ENCODE results near the gene SAMD1.

SAMD1 gene
- 7.2 to 55.8 (median 20.0) reads per million in 17 experiments for total RNA-seq

DNA sequence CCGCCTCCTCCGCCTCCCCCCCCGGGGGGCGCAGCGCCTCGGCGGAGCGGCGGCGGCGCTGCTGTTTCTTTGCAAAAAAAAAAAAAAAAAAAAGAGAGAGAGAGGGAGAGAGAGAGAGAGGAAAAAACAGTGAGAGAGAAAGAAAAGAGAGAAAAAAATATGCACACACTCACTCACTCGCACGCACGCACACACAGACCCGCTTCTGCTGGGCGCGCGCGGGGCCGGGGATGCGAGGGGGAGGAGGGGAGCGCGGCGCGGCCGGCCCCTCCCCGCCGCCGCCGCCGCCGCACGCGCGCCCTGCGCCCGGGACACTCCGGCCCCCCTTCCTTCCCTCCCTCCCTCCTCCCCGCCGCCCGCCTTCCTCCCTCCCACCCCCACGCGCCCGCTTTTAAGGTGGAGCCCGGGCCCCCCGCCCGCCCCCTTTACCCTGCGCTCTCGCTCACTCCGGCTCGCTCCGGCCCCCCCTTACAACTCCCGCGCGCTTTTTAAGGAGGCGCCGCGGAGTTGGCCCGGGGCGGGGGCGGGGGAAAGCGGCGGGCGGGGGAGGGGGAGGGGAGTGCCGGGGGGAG, at the start of gene SAMD1:
Gene SAMD1, minus strand, starts transcription at position 243 of the 572 bp plus-strand sequence.
- peak; percentile 68 to 93 (median 82) for DNase-seq

DNA sequence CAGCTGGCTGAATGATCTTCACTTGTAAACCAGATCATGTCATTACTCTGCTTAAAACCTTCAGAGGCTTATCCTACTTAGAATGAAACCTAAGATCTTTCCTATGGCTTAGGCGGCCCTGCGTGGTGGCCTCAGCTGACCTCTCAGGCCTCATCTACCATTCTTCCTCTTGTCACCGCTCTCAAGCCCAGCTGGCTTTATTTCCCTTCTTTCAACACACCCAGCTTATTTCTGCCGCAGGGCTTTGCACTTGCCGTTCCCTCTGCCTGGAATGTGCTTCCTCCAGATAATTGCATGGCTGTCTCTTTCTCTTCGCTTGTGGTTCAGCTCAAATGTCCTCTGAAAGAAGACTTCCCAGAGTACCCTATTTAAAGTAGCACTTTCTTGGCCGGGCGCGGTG, 49.4 kb upstream of the SAMD1 start:
- peak; percentile 85 to 93 (median 90) for DNase-seq

GRCh38 chr19:14138576-14139265, 48.2 kb upstream of the SAMD1 start:
- no peak for DNase-seq

GRCh38 chr19:14136509-14137281, 46.1 kb upstream of the SAMD1 start, which contains the start of gene ASF1B:
Gene ASF1B, minus strand, starts transcription at chr19:14136589. Its CDS starts 133 bp downstream, at chr19:14136456.
- DNase-seq: peak; percentile 100

DNA sequence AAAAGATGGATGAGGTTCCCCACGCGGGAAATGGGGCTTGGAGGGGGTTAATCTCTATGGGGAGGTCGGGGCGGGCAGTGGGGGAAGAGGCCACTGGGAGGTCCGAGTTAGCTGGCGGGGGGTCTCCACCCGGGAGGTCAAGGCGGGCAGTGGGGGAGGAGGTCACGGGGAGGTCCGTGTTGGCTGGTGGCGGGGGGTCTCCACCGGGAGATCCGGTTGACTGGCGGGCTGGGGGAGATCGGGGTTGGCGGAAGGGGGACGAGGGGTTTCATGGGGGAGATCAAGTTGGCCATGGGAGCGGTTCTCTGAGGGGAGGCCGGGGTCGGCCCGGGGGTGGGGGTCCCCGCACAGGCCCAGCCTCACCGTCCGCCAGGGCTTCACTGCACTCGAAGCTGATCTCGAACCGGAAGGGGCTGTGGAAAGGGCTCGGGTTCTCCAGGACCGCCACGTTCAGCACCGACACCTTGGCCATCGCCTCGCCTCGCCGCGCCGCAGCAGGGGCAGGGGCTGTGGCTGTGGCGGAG, 45.5 kb upstream of the SAMD1 start:
- DNase-seq: no peak

- DNase-seq: no peak
These were observed 44.8 kb upstream of the SAMD1 start for GRCh38 chr19:14135355-14135754.

- peak; percentile 78 to 94 (median 88) for DNase-seq
These were observed 37.5 kb upstream of the SAMD1 start for GRCh38 chr19:14127929-14128509.

- peak; percentile 74 to 86 (median 82) for DNase-seq
These were observed 36.6 kb upstream of the SAMD1 start for GRCh38 chr19:14127176-14127575.

DNA sequence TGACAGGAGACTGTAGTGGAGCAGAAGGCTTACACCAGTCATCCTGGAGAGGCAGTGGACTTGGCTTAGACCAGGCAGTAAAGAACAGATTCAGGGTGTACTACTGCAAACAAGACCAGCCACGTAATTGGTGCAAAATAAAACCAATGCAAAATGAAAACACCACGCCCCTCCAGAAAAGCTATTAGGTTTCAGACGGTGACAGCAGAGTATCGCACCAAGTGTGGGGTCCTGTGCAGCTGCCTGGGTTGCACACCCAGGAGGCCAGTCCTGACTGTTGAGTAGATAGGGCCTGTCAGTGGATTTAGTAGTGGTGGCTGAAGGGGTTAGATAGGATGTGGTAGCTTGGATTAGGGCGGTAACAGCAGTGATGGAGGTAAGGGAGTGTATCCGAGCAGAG, 32.4 kb upstream of the SAMD1 start:
- DNase-seq: no peak

DNA sequence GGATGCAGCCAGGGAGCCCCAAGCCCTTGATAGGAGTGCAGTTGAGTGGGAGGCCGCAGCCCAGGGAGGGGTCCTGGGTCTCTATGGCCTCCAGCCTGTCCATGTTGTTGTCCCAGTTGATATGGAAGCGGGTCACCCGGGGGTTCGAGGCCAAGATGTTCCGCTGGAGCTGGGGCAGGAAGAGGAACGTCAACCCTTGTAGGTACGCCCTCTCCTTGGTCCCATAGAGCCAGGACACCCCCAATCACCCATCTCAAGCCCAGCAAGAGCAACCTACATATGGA, 29.9 kb upstream of the SAMD1 start:
- DNase-seq: no peak

DNA sequence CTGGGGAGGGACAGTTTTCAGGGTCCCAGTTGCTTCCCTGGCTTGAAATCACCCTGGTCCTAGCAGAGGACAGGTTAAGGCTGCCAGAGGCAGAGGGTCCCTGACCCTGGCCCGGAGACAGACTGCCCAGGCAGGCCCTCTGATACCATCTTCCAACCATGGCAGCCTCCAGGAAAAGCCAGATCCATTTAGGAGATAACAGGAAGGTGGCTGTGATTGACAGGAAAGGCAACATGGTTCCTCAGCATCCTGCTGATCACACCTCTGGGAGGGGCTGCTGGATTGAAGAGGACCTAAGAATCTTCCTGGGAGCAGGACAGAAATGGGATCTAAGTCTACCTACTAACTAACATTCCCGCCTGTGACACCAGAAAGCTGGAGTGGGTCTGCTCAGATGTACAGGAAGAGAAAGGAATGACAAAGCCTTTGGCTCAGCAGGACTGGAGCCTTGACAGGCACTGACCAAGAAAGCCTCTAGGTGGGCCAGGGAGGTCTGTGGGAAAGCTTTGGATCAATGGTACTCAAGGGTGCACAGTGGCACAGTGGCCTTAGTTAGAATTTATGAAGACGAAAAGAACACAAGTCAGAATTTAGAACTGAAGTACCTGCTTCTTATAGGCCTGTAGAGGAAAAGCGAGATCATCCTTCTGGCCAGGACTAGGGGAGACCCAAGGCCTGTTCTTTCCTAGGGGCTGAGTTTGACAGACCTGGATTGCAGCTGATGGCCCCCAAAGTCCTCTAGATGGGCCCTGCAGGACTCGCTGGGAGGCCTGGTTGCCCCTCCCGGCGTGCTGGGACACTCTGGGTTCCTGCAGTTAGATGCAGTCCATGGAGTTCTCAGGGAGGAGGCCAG, 29.3 kb upstream of the SAMD1 start:
- DNase-seq: no peak

- DNase-seq: peak in 1 of 4 experiments; percentile 29
These were observed 28.6 kb upstream of the SAMD1 start for GRCh38 chr19:14119146-14119545.

- DNase-seq: peak; percentile 94 to 98 (median 97)
These were observed 27.9 kb upstream of the SAMD1 start for GRCh38 chr19:14118165-14119051.

DNA sequence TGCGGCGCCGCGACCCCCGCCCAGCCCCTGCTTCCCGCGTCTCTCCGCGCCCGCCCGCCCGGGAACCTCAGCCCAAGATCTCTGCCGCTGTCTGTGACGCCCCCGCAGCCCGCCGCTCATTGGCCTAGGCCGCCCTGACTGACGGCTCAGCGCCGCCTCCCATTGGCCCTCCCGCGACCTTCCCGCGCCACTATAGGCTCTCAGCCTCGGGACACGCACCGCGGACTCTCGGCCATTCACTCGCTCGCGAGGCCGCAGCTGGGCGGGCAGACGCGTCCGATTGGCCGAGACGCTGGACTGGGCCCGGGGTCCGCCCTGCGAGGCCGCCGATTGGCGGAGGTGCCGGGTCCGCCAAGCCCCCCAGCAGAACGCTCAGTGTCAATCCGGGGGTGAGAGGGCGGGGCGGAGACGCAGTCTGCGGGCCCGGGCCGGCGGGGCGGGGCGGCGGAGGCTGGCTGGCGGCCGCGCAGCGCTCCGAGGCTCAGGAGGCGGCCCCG, 27.2 kb upstream of the SAMD1 start, which contains the start of gene PRKACA:
Gene PRKACA, minus strand, starts transcription at position 95 of the 497 bp plus-strand sequence. CDS start 215 bp downstream, outside the sequence.
- peak; percentile 99 to 100 (median 100) for DNase-seq

GRCh38 chr19:14116918-14117578, 26.5 kb upstream of the SAMD1 start:
- no peak for DNase-seq

DNA sequence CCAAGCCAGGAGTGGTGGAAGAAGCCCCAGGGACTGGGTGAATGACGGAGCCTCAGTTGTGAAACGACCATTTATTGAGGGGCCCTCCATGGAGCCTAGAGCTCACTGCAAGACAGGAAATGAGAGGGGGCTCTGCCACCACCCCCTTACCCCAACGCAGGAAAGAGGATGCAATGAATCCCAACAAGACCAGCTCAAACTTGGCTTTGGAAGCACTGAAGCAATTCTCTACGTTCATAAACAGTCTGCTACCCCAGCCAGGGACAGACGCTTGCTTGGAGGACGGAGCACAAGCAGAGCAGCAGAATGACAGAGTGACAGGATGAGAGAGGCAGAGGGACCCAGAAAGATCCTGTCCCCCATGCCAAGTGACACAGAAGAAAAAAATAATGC, 26.0 kb upstream of the SAMD1 start:
- no peak for DNase-seq

GRCh38 chr19:14115756-14116155, 25.2 kb upstream of the SAMD1 start:
- no peak for DNase-seq

- peak; percentile 80 to 94 (median 90) for DNase-seq
These were observed 24.3 kb upstream of the SAMD1 start for GRCh38 chr19:14114854-14115253.

DNA sequence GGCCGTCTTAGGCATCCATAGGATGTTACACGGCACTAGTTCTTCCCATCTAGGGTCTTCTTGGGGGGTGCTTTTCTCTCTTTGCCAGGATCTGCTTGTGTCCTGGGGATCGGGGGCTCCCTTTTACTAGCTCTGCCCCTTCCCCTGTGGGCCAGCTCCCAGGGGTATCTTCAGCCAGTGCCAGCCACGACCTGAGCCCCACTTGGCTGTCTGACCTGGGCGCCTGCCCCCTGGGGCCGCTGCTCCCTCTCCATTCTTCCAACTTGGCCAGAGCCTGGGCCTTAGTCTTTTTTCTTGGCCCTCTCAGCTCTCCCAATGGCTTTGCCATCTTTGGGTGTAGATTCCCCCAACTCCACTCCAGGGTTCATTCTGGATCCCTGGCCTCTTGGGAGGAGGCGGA, 23.9 kb upstream of the SAMD1 start:
- DNase-seq: no peak

All from suppressor macrophage (primary cell).